Measurements from ENCODE around the gene PUM2. TPM values are rescaled to one million over a fixed set of nuclear protein-coding genes. Genes with fewer than 3 reads are reported as not detected.

The PUM2 gene
- total and polyA plus RNA-seq, 2 of the 13 experiments (the other 11 are each of a cell fraction or from before 2014, with no cell fraction given): 69.6 to 69.8 TPM

GRCh38 chr2:20350041-20350712, 467 bp downstream of the PUM2 start (continued):
- TF ChIP-seq YEATS4 (CRISPR knock-in tag; IDR thresholded peaks at IDR 0.05; ENCODE audit: borderline replicate concordance) (peak; percentile 90; the same call in 1 of the 2 replicates), SATB2 (CRISPR knock-in tag; IDR thresholded peaks at IDR 0.05) (no peak; the same call in 1 of the 2 replicates), STAG1 (CRISPR knock-in tag; IDR thresholded peaks at IDR 0.05) (no peak), ZNF562 (CRISPR knock-in tag; IDR thresholded peaks at IDR 0.05; ENCODE audit: borderline replicate concordance) (no peak), KMT2B (CRISPR knock-in tag; IDR thresholded peaks at IDR 0.05) (0 out of 2 replicates have a peak, but pooled peaks have one; percentile 3), EZH2 (conservative IDR thresholded peaks at IDR 0.05; ENCODE audit: low read depth, low read length) (no peak), ZNF773 (CRISPR knock-in tag; IDR thresholded peaks at IDR 0.05; ENCODE audit: borderline replicate concordance) (peak; percentile 88; the same call in 1 of the 2 replicates), XRCC5 (optimal IDR thresholded peaks at IDR 0.05; ENCODE audit: low read length) (no peak), ZNF44 (CRISPR knock-in tag; IDR thresholded peaks at IDR 0.05) (no peak), ZNF282 (IDR thresholded peaks at IDR 0.05; ENCODE audit: partially characterized antibody) (no peak), ZBTB21 (CRISPR knock-in tag; IDR thresholded peaks at IDR 0.05) (no peak), ZNF572 (CRISPR knock-in tag; IDR thresholded peaks at IDR 0.05) (no peak; the same call in 1 of the 2 replicates), ZSCAN20 (CRISPR knock-in tag; IDR thresholded peaks at IDR 0.05; ENCODE audit: borderline replicate concordance) (peak; percentile 91; the same call in 1 of the 2 replicates), TBP (CRISPR knock-in tag; IDR thresholded peaks at IDR 0.05) (no peak), ZNF235 (CRISPR knock-in tag; IDR thresholded peaks at IDR 0.05; ENCODE audit: borderline replicate concordance) (no peak), TFE3 (CRISPR knock-in tag; IDR thresholded peaks at IDR 0.05) (no peak), ZNF34 (CRISPR knock-in tag; IDR thresholded peaks at IDR 0.05; ENCODE audit: borderline replicate concordance) (no peak), HNF1B (CRISPR knock-in tag; IDR thresholded peaks at IDR 0.05) (peak; percentile 22; the same call in 1 of the 2 replicates), ZSCAN22 (CRISPR knock-in tag; IDR thresholded peaks at IDR 0.05) (no peak), PTBP1 (IDR thresholded peaks at IDR 0.05; ENCODE audit: low read depth, low read length, poor library complexity, severe bottlenecking) (no peak), ZNF441 (CRISPR knock-in tag; IDR thresholded peaks at IDR 0.05; ENCODE audit: borderline replicate concordance) (no peak), ZMAT3 (CRISPR knock-in tag; conservative IDR thresholded peaks at IDR 0.05) (no peak; the same call in 1 of the 2 replicates), NCOA5 (CRISPR knock-in tag; IDR thresholded peaks at IDR 0.05) (no peak)
- TF ChIP-seq, protein P1, sequence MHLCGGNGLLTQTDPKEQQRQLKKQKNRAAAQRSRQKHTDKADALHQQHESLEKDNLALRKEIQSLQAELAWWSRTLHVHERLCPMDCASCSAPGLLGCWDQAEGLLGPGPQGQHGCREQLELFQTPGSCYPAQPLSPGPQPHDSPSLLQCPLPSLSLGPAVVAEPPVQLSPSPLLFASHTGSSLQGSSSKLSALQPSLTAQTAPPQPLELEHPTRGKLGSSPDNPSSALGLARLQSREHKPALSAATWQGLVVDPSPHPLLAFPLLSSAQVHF (CRISPR knock-in tag; IDR thresholded peaks at IDR 0.05): no peak
- TF ChIP-seq, protein P2, sequence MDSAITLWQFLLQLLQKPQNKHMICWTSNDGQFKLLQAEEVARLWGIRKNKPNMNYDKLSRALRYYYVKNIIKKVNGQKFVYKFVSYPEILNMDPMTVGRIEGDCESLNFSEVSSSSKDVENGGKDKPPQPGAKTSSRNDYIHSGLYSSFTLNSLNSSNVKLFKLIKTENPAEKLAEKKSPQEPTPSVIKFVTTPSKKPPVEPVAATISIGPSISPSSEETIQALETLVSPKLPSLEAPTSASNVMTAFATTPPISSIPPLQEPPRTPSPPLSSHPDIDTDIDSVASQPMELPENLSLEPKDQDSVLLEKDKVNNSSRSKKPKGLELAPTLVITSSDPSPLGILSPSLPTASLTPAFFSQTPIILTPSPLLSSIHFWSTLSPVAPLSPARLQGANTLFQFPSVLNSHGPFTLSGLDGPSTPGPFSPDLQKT (CRISPR knock-in tag; IDR thresholded peaks at IDR 0.05; ENCODE audit: borderline replicate concordance): no peak
